ENCODE results near the gene PDSS2.

The PDSS2 gene

DNA sequence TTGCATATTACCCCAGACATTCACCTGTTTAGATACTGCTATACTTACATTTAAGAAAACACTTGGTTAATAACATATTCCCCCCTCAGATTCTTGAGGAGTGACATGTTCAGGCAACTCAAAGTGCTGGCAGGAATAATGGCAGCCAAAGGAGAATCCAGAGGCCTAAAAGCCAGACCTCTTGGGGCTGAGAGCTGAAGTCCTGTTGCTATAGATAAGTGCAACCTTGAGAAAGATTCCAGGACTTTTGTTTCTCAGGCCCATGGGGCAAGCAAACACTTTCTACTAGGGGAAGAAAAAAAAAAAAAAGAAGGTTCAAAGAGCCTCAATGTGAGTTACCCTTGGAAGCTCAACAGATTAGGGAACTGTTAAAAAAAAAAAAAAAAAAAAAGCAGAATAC is 211.2 kb downstream of the PDSS2 start:
- DNase-seq, result no peak

DNA sequence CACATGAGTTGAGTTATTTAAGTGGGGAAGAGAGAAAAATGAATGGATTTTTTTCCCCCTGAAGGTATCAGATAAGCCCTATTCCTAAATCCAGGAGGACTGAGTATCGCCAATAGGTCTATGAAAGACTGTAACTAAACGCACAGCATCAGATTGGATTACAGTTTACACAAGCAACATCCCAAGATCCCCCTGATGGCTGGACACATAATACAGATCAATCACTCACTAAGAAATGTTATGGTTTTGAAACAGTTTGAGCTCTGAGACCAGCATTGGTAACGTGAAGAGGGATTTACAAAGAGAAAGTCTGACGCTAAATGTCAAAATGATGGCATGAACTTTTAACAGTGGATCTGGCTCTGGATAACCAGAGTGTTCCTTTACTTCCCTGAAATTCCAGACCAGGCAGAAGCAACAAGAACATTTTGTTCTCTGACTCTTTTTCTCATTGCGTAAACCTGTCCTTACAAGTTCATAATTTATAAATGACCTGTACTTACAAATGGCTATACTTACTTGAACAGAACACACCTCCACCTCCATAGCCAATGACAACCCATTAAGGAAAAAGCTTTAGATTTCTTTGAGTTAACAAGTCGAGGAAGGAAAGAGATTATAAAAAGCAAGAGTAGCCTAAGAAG is 212.3 kb downstream of the PDSS2 start:
- DNase-seq, result no peak

DNA sequence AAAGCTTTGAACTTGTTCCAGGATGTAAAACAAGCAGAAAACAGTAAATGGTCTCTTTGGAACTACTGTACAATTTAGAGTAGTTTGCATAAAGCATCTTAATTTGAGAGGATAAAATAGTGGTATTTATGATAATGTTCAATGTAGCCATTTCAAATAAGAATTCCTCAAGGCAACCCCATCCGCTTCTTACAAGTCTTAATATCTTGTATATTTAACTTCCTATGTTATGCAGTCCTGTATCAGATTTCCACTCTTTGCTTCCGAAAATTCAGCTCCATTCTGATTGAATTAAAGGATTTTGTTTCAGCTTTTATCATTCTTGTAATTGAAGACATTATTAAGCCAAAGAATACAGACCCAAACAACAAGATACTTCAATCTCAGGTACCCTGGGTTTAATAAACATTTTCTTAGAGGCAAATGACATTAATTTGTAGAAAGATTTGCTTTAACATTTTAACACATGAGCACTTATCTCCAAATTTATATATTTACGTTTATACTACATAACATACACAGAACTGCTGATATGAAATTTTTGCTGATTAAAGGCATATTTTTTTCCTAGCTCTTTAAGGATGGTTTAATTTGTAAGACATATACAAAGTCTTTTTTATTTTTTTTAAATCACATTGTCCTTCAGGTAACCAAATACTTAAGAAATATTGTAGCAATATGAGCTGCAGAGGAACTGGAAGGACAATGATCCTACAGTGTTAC is 213.0 kb downstream of the PDSS2 start:
- DNase-seq, result no peak

DNA sequence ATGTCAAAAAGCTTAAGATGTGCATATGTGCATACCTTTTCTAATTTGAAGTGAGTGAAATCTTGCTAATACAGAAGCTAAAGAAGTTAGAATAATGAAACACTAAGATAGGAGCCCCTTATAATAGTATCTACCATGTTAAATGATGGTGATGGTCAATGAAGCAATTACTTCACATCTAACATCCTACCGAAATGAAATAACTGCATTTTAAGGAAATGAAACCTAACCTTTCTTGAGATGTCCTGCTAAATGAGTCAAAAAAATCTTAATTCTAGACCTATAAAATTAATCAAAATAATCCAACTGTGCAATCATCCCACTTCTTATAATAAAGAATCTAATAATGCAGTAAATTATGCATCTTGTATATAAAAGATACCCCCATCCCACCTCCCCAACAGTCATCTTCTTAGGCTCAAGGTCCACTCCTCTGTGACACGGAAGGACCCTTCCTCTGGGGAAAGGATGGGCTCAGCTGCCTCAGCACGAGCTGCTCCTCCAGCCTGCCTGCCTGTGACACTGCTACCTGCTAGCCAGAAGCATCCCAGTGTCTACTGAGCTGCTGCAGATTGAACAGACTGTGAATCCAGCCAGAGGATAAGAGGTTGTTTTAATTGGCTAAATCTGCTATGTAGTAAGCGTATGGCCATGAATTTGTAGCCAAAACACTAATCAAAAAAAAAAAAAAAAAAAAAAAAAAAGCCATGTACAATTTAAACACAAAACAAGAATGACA is 214.5 kb downstream of the PDSS2 start:
- no peak for DNase-seq

DNA sequence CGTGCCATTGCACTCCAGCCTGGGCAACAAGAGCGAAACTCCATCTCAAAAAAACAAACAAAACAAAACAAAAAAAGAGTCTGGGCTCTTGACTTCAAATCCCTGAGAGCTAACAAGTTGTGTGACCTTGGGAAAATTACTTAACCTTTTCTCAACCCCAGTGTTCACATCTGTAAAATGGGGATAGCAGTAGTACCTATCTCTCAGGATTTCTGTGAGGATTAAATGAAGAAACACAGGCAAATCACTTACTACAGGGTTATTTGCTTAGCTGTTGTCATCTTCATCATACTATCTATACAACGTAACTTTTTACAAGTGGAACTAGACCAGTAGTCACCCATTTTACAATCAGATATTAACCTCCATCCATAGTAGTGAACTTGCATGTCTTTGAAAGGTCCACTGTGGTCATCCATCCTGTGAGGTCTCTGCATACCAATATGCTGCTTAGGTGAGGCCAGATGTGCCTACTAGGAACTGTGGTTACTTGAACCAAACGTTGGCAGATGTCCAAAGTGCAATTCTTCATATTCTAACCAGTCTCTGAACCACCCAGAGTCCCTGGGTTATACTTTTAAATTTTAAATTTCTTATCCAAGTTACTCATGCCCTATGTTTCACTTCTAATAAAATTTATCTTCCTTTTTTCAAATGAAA is 215.2 kb downstream of the PDSS2 start:
- no peak for DNase-seq

DNA sequence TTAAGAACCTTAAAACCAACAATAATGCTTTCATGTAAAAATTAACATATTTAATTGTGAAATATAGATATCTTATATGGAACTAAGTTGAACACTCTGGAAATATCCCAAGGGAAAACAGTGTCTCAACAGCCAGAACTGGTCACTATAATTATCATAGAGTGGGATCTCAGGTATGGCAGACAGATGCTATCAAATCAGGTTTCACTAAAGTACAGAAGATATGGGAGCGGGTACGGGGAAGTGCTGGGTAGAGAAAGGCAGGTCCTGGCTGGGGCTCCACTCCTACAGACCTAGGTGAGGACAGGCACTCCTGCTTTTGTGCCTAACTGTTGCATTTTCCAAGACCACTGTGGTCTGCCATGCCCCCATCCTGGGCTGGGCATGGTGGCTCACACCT is 215.9 kb downstream of the PDSS2 start:
- DNase-seq, result no peak

DNA sequence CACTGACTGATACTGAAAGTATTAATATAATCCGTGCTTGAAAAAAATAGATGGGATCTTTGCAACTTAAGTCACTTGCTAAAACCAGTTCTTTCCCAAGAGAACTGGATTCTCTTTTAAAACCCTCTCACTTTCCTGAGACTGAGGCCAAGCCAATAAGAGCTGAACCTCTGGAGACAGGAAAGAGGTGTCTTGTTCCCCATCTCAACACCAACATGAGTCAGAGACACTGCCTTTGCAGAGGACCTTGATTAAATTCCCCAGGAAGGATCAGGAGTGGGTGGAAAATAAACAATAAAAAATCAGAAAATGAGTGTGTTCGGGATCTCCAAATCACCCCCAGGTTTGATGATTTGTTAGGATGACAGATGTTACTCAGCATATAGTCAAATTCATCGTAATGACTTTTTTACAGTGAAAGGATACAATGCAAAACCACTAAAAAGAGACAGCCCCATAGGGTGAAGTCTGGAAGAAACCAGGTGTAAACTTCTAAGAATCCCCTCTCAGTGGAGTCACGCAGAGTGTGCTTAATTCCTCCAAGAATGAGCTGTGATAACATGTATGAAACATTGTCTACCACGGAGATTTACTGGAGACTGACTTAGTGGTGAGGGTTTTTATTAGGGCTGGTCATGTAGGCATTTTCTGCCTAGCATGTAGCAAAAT is 221.2 kb downstream of the PDSS2 start:
- no peak for DNase-seq

DNA sequence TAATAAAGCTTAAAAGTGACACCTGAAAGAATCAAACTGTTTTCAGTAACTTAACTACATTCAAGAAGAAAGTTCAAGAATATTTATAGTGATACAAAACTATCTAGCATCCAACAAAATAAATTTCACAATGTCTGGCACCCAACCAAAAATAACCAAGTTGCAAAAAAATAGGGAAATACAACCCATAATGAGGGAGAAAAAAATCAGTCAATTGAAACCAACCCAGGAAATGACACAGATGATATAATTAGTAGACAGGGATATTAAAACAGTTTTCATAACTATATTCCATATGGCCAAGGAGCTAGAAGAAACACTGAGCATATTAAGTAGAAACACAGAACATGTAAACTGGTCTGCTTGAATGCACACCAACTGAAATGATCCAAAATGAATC is 223.9 kb downstream of the PDSS2 start:
- DNase-seq, result no peak

DNA sequence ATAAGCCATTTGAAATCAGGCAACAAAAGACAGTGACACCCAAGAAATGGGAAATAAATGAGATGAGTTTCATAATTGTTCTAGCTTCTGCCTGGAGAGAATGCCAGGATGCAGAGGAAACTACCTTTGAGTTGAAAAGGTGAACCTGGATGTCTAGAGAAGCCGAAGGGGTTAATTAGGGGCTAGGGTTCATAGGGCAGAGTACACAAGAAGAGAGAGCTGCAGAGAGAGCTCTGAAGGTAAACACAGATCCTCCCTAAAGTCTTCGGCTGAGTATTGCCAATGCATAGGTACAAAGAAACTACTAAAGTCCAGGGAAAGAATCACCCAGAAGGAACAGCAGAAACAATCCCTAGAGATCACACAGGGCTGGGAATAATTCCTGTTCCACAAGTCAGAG is 224.4 kb downstream of the PDSS2 start:
- DNase-seq, result no peak

DNA sequence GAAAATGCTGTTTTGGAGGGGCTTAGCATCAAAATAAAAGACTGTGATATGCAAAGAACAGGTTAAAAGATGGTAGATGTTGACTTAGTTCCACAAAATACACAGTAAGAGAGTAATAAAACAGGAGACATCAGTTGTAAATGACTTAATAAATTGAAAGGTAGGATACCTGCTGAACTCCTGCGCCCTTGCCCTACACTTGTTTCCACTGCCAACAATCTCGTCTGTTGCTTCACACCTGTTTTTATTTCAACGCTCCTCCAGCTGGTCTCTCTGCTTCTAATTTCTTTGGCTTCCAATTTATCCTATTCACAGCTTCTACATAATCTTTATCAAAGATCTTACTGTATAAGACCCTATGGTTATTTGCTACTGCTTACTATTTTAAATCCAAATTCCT is 228.1 kb downstream of the PDSS2 start:
- DNase-seq, result no peak

DNA sequence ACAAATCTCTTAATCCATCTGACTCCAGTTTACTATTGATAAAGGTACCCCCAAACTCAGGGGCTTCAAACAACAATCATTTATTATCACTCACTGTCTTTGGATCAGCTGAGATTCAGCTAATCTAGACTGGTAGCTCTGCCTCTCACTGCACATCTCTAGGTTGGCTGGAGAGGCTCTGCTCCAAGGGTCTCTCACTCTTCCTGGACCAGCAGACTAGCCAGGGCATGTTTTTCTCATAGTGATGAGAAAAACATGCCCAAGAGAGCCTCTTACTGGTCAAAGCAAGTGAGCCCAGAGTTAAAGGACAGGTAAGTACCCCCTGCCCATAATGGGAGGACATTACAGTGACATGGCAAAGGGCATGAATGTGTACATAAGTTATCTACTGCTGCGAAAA is 228.9 kb downstream of the PDSS2 start:
- no peak for DNase-seq

DNA sequence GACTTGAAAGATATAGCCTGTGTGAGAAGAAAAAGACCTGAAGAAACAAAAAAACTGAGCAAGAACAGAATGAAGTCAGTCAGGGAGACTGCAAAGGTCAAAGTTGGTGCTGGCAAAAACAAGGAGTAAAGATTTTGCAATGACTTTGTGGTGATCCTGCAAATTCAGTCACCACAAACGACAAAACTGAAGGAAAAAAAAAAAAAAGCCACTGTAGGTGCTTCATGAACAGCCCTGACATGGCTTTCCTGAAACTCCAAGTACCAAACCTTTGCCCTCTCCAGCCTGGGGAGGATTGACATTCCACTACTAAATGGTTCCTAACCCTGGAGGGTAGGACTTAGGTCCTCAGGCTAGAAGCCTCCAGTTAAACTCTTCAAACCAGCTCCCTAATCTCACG is 229.3 kb downstream of the PDSS2 start:
- no peak for DNase-seq

DNA sequence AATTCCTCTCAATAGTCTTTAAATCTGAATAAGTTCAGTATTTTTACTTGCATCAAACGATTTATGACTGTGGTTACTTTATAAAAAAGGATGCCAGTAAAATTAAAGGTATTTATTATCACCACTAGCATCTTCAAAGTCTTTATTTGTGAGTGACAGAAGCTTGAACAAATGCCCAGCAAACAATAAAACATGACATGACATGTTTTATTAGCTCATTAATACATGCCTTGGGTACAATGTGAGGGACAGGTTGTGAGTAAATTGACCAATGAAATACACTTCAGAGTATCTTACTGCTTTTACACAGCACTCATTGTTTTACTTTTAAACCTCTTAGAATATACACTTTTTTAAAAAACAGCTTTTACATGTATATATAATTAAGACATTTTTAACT is 230.6 kb downstream of the PDSS2 start:
- no peak for DNase-seq

DNA sequence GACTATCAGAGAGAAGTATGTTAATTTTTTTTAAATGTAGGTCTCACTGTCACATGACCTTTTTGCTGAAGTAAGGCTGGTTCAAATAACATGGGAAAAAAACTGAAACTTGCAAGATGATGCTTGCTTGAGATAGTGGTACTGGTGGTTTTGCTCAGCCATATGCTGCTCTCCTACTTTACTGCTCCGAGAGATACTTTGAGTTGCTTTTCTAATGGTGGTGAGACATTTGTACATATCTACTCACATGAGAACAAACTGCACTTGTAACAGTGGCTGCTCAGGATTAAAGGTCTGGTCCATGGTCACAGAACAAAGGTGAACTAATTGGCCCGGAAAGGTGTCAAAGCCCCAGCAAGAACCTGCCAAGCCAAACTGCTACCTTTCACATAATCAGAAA is 237.8 kb downstream of the PDSS2 start:
- DNase-seq, result no peak

DNA sequence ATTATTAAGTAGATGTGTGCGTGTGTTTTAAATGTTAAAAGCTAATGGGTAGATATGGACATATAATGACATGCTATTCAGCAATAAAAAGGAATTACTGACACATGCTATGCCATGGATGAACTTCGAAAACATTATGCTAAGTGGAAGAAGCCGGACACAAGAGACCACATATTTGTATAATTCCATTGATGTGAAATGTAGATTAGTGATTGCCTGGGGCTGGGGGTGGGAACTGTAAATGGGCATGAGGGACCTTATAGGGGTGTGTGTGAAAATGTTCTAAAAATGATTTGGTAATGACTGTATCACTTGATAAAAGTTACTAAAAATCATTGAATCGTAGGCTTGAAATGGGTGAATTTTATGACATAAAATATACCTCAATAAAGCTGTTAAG is 239.5 kb downstream of the PDSS2 start:
- no peak for DNase-seq

DNA sequence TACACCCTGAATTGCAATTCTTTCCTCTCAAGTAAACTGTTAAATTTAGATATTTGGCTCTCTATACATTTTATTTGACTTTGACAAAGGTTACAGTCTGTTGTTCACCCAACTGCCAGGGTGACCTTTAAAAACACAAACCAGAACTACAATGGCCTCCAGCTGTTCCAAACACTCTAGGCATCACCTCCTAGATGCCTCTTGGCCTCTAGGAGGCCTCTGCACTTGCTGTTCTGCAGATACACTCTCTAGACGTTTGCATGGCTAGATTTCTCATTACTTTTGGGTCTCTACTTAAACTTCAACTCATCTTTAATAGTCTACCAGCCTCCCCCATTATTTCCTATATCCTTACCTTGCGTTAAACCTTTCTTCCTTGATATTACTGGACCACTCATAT is 241.2 kb downstream of the PDSS2 start:
- no peak for DNase-seq

DNA sequence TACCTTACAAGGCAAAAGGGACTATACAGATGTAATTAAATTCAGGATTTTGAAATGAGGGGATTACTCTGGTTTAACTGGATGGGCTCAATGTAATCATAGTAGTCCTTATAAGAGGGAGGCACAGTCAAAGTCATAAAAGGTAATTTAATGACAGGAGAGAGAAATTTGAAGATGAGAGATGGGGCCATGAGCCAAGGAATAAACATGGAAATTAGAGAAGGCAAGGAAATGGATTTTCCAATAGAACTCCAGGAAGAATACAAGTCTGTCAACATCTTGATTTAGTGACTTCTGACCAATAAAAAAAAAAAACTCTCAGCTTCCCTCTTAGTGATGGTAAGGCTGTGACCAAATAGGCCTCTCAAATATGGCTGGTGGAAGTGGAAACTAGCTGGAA is 242.1 kb downstream of the PDSS2 start:
- no peak for DNase-seq

DNA sequence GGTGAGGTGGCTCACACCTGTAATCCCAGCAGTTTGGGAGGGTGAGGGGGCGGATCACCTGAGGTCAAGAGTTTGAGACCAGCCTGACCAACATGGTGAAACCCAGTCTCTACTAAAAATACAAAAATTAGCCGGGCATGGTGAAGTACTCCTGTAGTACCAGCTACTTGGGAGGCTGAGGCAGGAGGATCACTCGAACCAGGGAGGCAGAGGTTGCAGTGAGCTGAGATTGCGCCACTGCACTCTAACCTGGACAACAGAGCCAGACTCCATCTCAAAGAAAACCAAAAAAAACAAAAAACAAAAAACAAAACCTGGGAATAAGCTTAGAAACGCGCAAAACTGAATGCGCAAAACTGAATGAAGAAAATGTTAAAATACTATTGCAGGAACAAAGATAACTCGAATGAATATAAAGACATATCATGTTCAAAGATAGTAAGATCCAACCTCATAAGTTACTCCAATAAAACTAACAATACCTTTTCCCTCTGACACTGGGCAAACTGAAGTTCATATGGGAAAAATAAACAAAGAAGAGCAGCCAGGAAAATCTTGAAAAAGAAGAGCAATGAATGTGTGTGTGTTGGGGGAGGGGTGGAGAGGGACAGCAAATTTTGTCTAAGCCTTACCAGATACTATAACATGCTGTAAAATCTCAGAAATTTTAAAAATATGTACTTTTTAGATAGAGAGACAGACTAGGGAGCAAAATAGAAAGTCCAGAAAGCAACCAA is 243.0 kb downstream of the PDSS2 start:
- no peak for DNase-seq

DNA sequence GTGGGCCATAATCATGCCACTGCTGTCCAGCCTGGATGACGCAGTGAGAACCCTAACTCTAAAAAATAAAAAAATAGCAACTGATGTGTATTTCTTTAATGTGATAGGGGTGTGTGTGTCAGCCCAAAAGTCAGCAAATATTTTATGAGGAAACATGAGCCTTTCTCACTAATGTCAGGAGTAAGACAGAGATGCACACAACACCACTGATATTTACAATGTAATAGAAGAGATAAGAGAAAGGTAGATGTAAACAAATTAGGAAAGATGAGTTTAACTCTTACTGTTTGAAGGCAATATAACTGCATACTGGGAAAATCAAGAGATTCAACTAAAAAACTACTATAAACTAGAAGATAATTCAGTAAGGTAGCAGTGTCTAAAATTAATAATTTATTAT is 244.0 kb downstream of the PDSS2 start:
- no peak for DNase-seq

DNA sequence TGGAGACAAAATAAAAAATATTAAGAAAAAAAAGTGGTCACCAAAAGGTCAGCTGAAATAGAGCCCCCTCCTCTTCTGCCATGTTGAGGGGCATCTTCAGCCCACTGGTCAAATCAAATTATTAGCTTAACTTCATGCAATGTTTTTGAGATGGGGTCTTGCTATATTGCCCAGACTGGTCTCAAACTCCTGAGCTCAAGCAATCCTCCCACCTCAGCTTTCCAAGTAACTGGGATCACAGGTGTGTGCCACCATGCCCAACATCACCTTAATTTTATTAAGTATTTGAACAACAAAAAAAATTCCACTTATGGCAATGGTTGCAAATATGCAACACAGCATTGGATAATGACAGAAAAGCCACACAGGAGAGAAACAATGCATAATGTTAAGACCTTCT is 244.7 kb downstream of the PDSS2 start:
- DNase-seq, result no peak

DNA sequence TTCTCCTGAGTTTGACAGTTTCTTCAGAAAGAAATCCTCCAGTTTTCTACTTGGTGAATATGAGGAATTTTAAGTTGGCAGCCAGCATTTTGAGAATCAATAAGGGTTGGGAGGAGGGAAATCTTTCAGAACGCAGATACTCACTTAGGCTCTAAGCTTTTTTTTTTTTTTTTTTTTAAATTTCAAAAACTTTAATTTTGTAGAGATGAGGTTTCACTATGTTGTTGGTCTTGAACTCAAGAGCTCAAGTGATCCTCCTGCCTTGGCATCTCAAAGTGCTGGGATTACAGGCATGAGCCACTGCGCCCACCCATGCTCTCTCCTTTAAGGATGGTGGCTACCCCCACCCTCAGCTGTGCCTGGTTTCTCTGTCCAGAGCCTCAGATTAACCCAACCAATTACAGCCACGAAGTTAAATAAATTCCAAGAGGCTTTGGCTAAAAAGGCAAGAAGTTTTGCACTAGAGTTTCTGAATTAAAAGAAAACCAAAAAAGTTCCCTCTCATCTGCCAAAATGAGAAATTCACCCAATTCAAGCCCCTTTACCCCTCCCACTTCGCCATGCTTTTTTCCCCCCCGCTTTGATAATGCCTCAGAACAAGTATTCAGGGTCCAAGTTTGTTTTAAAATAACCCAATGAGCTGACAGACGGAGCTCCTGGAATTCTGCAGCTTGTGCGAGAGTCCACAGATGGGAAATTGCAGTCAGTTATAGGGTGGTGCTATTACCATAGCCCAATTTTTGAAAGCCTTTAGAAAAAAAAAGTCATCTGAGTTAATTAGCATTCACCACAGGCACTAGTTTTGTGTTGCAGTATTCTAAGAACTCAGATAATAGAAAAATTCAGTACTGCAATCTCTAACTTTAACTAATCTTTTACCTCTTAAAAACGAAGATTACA is 249.7 kb downstream of the PDSS2 start:
- no peak for DNase-seq

Measured in SHP77 (cell line).